ENCODE results near the gene MDK. TPM values are rescaled to one million over a fixed set of nuclear protein-coding genes. Genes with fewer than 3 reads are reported as not detected.

Gene MDK
- total RNA-seq, 2 experiments from 2014 or later, result 5.5 to 6.5 TPM

DNA sequence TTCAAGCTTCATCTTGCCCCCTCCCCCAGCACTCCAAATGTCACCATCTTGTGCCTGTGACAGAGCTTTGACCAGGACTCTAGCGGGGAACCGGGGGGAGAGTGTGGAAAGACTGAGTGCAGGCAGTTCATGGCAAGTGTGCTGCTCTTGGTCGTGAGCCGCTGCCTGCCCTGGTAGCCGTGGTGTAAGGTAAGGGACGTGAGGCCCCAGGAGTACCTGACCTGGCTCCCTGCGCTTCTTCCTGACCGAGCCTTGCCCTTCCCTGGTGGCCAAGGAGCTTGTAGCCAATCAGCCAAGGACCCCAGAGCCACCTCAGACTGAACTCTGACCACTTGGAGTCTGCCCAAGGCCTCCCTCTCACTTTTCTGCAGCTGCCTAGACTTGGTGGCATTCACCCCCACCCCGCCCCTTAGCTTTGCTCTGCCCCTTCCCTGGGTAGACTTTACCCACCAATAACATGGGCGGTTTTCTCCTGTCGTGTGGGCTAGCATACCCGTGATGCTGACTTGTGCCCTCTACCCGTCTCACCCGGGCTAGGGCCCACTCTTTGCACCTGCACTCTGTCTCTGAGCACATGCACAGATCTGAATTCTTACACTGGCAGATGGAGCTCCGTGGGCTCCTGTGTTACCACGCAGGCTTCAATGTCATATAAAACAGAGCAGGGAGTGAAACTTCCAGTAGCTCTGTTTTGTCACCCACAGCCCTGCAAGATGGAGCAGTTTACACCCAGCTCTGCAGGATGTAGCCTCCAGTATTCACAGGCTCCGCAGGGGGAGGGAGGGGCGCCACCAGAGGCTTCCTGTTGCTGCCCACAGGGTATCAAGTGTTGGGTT is 32.7 kb upstream of the MDK start:
- H3K9me3 ChIP-seq (ENCODE audit: control insufficient read depth in 1 of 2, insufficient read depth in 1 of 2, low read length in 2 of 2), result no peaks in the 10 kb centered on the region
- H3K27ac ChIP-seq (ENCODE audit: low read depth in 1 of 2, low read length in 2 of 2), result peak overlapping the region; percentile 44 to 73
- peak overlapping the region; percentile 95 for H3K4me3 Mint-ChIP-seq
- H3K36me3 Mint-ChIP-seq (ENCODE audit: low read depth), result peaks cover 36% of the 10 kb centered on the region
- TF ChIP-seq, protein P1, sequence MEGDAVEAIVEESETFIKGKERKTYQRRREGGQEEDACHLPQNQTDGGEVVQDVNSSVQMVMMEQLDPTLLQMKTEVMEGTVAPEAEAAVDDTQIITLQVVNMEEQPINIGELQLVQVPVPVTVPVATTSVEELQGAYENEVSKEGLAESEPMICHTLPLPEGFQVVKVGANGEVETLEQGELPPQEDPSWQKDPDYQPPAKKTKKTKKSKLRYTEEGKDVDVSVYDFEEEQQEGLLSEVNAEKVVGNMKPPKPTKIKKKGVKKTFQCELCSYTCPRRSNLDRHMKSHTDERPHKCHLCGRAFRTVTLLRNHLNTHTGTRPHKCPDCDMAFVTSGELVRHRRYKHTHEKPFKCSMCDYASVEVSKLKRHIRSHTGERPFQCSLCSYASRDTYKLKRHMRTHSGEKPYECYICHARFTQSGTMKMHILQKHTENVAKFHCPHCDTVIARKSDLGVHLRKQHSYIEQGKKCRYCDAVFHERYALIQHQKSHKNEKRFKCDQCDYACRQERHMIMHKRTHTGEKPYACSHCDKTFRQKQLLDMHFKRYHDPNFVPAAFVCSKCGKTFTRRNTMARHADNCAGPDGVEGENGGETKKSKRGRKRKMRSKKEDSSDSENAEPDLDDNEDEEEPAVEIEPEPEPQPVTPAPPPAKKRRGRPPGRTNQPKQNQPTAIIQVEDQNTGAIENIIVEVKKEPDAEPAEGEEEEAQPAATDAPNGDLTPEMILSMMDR (IDR thresholded peaks at IDR 0.05), result no peak
- POLR2A ChIA-PET, result interaction anchor here (0.5 to 14.3 kb wide), 15 partner anchors 10 to 866 kb away, joined by 3 to 266 read pairs (median 6); partner anchors contain the start of gene DDB2
- no peaks in the 10 kb centered on the region for H3K27me3 Mint-ChIP-seq
- CTCF ChIA-PET, result interaction anchor here (0.7 to 5.2 kb wide), 3 partner anchors 12 to 58 kb away, joined by 3 to 34 read pairs (median 3); no protein-coding TSS in a partner anchor
- H3K4me1 ChIP-seq (ENCODE audit: insufficient read depth, low read length), result peaks cover 89% of the 10 kb centered on the region
- peak overlapping the region; percentile 99 for H3K4me3 ChIP-seq (ENCODE audit: low read length)
- peaks cover 21% of the 10 kb centered on the region for H3K36me3 ChIP-seq (ENCODE audit: insufficient read depth, low read length)
- H3K27ac Mint-ChIP-seq, result peak overlapping the region; percentile 89
- peaks cover 83% of the 10 kb centered on the region for H3K4me1 Mint-ChIP-seq (ENCODE audit: low read depth)
- peak in 13 of 14 experiments; percentile 42 to 87 (median 67) for DNase-seq
- intact Hi-C loops (cut with DNase I, micrococcal nuclease), result loop anchor here (1.0 to 10.0 kb wide), 4 partner anchors 14 to 226 kb away; partner anchors contain the start of gene PHF21A (in 1 of the 2)
- H3K9me3 Mint-ChIP-seq, result no peaks in the 10 kb centered on the region
- peak; percentile 32 for ATAC-seq (ENCODE audit: poor library complexity)
- H3K27me3 ChIP-seq (ENCODE audit: control insufficient read depth in 1 of 2, insufficient read depth in 2 of 2, low read length in 2 of 2), result no peaks in the 10 kb centered on the region

DNA sequence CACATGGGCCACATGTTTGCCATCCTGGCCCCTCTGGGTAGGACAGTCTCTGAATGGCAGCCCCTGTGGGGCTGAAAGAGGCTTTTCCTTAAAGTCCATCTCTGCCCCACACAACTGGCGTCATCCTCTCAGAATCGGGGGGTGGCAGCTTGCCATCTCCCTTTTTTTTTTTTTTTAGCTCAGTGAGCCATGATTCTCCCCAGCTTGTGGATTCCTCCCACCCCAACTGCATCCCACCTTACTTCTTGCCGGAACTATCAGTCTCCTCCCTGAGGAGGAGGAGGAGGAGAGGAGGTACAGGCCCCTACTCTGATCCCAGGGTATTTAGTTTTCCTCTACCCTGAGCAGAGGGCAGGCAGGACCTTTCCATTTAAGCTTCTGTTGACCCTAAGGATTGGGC is 30.8 kb upstream of the MDK start:
- H3K36me3 Mint-ChIP-seq (ENCODE audit: low read depth), result peaks cover 47% of the 10 kb centered on the region
- H3K36me3 ChIP-seq (ENCODE audit: insufficient read depth, low read length), result peaks cover 32% of the 10 kb centered on the region
- peak overlapping the region; percentile 59 to 65 for H3K27ac ChIP-seq (ENCODE audit: low read depth in 1 of 2, low read length in 2 of 2)
- peak overlapping the region; percentile 89 for H3K27ac Mint-ChIP-seq
- ChIA-PET CTCF (interaction anchor here (1.5 to 3.5 kb wide), 3 partner anchors 11 to 38 kb away, joined by 4 to 40 read pairs (median 32); no protein-coding TSS in a partner anchor), POLR2A (interaction anchor here (1.1 to 14.3 kb wide), 3 partner anchors 8 to 18 kb away, joined by 4 to 266 read pairs (median 10); no protein-coding TSS in a partner anchor)
- peaks cover 75% of the 10 kb centered on the region for H3K4me1 Mint-ChIP-seq (ENCODE audit: low read depth)
- peak overlapping the region; percentile 66 for H3K4me3 Mint-ChIP-seq
- TF ChIP-seq, protein P1 (IDR thresholded peaks at IDR 0.05), result no peak
- H3K4me1 ChIP-seq (ENCODE audit: insufficient read depth, low read length), result peaks cover 87% of the 10 kb centered on the region
- H3K9me3 Mint-ChIP-seq, result no peaks in the 10 kb centered on the region
- intact Hi-C loops (cut with DNase I, micrococcal nuclease), result loop anchor here (1.0 to 5.0 kb wide), 3 partner anchors 31 to 187 kb away; partner anchors contain the start of gene MDK (in 1 of the 2)
- no peaks in the 10 kb centered on the region for H3K9me3 ChIP-seq (ENCODE audit: control insufficient read depth in 1 of 2, insufficient read depth in 1 of 2, low read length in 2 of 2)
- ATAC-seq (ENCODE audit: poor library complexity) (no peak), DNase-seq (no peak)
- no peaks in the 10 kb centered on the region for H3K27me3 ChIP-seq (ENCODE audit: control insufficient read depth in 1 of 2, insufficient read depth in 2 of 2, low read length in 2 of 2)
- no peaks in the 10 kb centered on the region for H3K27me3 Mint-ChIP-seq
- no peak overlapping the region for H3K4me3 ChIP-seq (ENCODE audit: low read length)

DNA sequence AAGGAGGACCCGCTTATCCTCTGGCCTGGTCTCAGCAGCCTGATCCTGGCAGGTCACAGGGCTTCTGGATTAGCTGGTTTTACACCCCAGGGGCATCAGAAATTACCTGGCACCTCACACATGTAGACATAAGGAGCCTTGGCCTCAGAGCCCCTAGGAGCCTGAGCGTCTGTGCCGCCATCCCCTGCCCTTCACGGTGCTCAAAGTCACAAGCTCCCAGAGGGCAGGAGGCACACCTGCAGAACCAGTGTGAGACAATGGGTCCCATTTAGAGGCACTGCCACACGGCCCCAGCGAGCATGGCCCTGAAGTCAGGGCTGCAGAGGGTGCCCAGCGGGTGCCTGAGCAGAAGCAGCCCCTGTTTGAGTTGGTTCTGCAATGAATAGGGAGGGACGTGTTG is 30.3 kb upstream of the MDK start:
- TF ChIP-seq, protein P1 (IDR thresholded peaks at IDR 0.05), result no peak
- no peaks in the 10 kb centered on the region for H3K27me3 Mint-ChIP-seq
- H3K4me1 Mint-ChIP-seq (ENCODE audit: low read depth), result peaks cover 73% of the 10 kb centered on the region
- H3K36me3 ChIP-seq (ENCODE audit: insufficient read depth, low read length), result peaks cover 35% of the 10 kb centered on the region
- peaks cover 51% of the 10 kb centered on the region for H3K36me3 Mint-ChIP-seq (ENCODE audit: low read depth)
- H3K27ac Mint-ChIP-seq, result peak overlapping the region; percentile 89
- ChIA-PET POLR2A (interaction anchor here (1.1 to 14.3 kb wide), 4 partner anchors 9 to 18 kb away, joined by 3 to 266 read pairs (median 8); no protein-coding TSS in a partner anchor), CTCF (interaction anchor here (0.8 to 3.5 kb wide), 6 partner anchors 10 to 38 kb away, joined by 3 to 40 read pairs (median 14); no protein-coding TSS in a partner anchor)
- H3K4me3 ChIP-seq (ENCODE audit: low read length), result peak overlapping the region; percentile 56
- peak overlapping the region; percentile 59 to 65 for H3K27ac ChIP-seq (ENCODE audit: low read depth in 1 of 2, low read length in 2 of 2)
- intact Hi-C loops (cut with DNase I, micrococcal nuclease), result loop anchor here (5.0 kb wide), 2 partner anchors 54 to 186 kb away; no protein-coding TSS in a partner anchor
- no peaks in the 10 kb centered on the region for H3K9me3 Mint-ChIP-seq
- no peaks in the 10 kb centered on the region for H3K27me3 ChIP-seq (ENCODE audit: control insufficient read depth in 1 of 2, insufficient read depth in 2 of 2, low read length in 2 of 2)
- no peak for ATAC-seq (ENCODE audit: poor library complexity)
- DNase-seq, result no peak
- no peaks in the 10 kb centered on the region for H3K9me3 ChIP-seq (ENCODE audit: control insufficient read depth in 1 of 2, insufficient read depth in 1 of 2, low read length in 2 of 2)
- peak overlapping the region; percentile 75 for H3K4me3 Mint-ChIP-seq
- H3K4me1 ChIP-seq (ENCODE audit: insufficient read depth, low read length), result peaks cover 87% of the 10 kb centered on the region

All from CD4-positive, alpha-beta T cell (primary cell).